CD14-positive monocyte (primary cell): ENCODE measurements around the gene TRABD2A. TPM values are rescaled to one million over a fixed set of nuclear protein-coding genes. Genes with fewer than 3 reads are reported as not detected.

Experiments used
- DNase-seq, 3 donors: peaks; one replicate each; pipeline ENCODE4 v3.0.0-alpha.2; 2011 to 2022
- H2AFZ ChIP-seq: 2 replicates; pipeline ENCODE4 v1.6.0; 2012; ENCODE audit warnings: mild to moderate bottlenecking, low read depth, low read length, inconsistent platforms; ENCODE audit not compliant: insufficient read depth, poor library complexity, severe bottlenecking
- H3K27ac ChIP-seq, 2 donors: 1 replicate in 1 of 2; 2 replicates in 1 of 2; pipeline ENCODE4 v1.5.1; 2012 to 2013; ENCODE audit warnings: low read length in 2 of 2, control low read depth in 1 of 2, inconsistent platforms in 1 of 2, low read depth in 1 of 2, mild to moderate bottlenecking in 1 of 2
- H3K27me3 ChIP-seq, 2 donors: one replicate each; pipeline versions ENCODE4 v1.6.0 to v1.6.1; 2011 to 2013; ENCODE audit warnings: low read length in 2 of 2; ENCODE audit not compliant: control insufficient read depth in 2 of 2, insufficient read depth in 2 of 2
- H3K36me3 ChIP-seq, 2 donors: replicated peaks in 1 of 2; 1 replicate in 1 of 2; 2 replicates in 1 of 2; pipeline versions ENCODE4 v1.5.1 to v1.6.1; 2012 to 2013; ENCODE audit warnings: low read length in 2 of 2, control low read depth in 1 of 2, inconsistent platforms in 1 of 2, mild to moderate bottlenecking in 1 of 2; ENCODE audit not compliant: insufficient read depth in 2 of 2, control insufficient read depth in 1 of 2
- H3K4me1 ChIP-seq, 2 donors: 1 replicate in 1 of 2; 2 replicates in 1 of 2; pipeline versions ENCODE4 v1.5.1 to v1.6.1; 2012 to 2013; ENCODE audit warnings: low read length in 2 of 2, control low read depth in 1 of 2, inconsistent platforms in 1 of 2, mild to moderate bottlenecking in 1 of 2, moderate library complexity in 1 of 2; ENCODE audit not compliant: insufficient read depth in 2 of 2, control insufficient read depth in 1 of 2
- H3K4me2 ChIP-seq: replicated peaks from 2 replicates; pipeline ENCODE3; 2012; ENCODE audit warnings: low read length, moderate library complexity, mild to moderate bottlenecking; ENCODE audit not compliant: poor library complexity, severe bottlenecking; ENCODE audit errors: extremely low read depth
- H3K4me3 ChIP-seq, 3 experiments: fragments of 200-600 bp in 1 of 3; sonication (generic) in 1 of 3; replicated peaks in 1 of 3; 1 replicate in 2 of 3; 2 replicates in 1 of 3; pipeline ENCODE4 v1.5.1; 2011 to 2013; ENCODE audit warnings: low read length in 3 of 3, mild to moderate bottlenecking in 3 of 3, control low read depth in 2 of 3, low read depth in 2 of 3, inconsistent platforms in 1 of 3, moderate library complexity in 1 of 3
- H3K79me2 ChIP-seq: 2 replicates; pipeline ENCODE4 v1.6.0; 2012; ENCODE audit warnings: mild to moderate bottlenecking, control low read depth, inconsistent platforms, low read length, moderate library complexity; ENCODE audit not compliant: insufficient read depth
- H3K9ac ChIP-seq: 2 replicates; pipeline ENCODE4 v1.6.0; 2017; ENCODE audit warnings: low read length, mild to moderate bottlenecking; ENCODE audit not compliant: insufficient read depth, poor library complexity, severe bottlenecking
- H3K9me3 ChIP-seq, 2 donors: replicated peaks in 1 of 2; 1 replicate in 1 of 2; 2 replicates in 1 of 2; pipeline versions ENCODE4 v1.5.1 to v1.6.1; 2012 to 2013; ENCODE audit warnings: low read length in 2 of 2, control low read depth in 1 of 2; ENCODE audit not compliant: control insufficient read depth in 1 of 2, insufficient read depth in 1 of 2
- H4K20me1 ChIP-seq: 2 replicates; pipeline ENCODE4 v1.6.0; 2012; ENCODE audit warnings: mild to moderate bottlenecking, low read length, control low read depth, moderate library complexity; ENCODE audit not compliant: insufficient read depth
- H3K27ac Mint-ChIP-seq, 7 donors: one replicate each; pipeline ENCODE4 v1.8.0; 2020; ENCODE audit warnings: mild to moderate bottlenecking in 7 of 7, mixed read lengths in 7 of 7, moderate library complexity in 6 of 7, inconsistent platforms in 2 of 7
- H3K27me3 Mint-ChIP-seq, 3 donors: one replicate each; pipeline ENCODE4 v1.8.0; 2021 to 2022; ENCODE audit warnings: low read depth in 3 of 3, mild to moderate bottlenecking in 3 of 3, mixed read lengths in 3 of 3, moderate library complexity in 3 of 3, inconsistent platforms in 1 of 3
- H3K36me3 Mint-ChIP-seq, 2 donors: one replicate each; pipeline ENCODE4 v1.8.0; 2020; ENCODE audit warnings: mixed read lengths in 2 of 2, inconsistent platforms in 1 of 2, mild to moderate bottlenecking in 1 of 2
- H3K4me1 Mint-ChIP-seq: one replicate; pipeline ENCODE4 v1.8.0; 2020; ENCODE audit warnings: mild to moderate bottlenecking, mixed read lengths
- H3K4me3 Mint-ChIP-seq, 2 donors: one replicate each; pipeline ENCODE4 v1.8.0; 2020; ENCODE audit warnings: mild to moderate bottlenecking in 2 of 2, mixed read lengths in 2 of 2, moderate library complexity in 1 of 2
- H3K9me3 Mint-ChIP-seq, 7 donors: one replicate each; pipeline ENCODE4 v1.8.0; 2020 to 2022; ENCODE audit warnings: mixed read lengths in 7 of 7, mild to moderate bottlenecking in 6 of 7, moderate library complexity in 6 of 7, inconsistent platforms in 2 of 7
- CTCF ChIP-seq: fragments of 200-600 bp; IDR thresholded peaks from one replicate; pipeline ENCODE4 v1.8.0; 2022; ENCODE audit warnings: antibody characterized with exemption, mild to moderate bottlenecking
- WGBS: methylation state at CpG from one replicate; pipeline ENCODE4 v1.1.5; 2013; ENCODE audit warnings: missing lambda C conversion rate; ENCODE audit not compliant: insufficient coverage; 5-methylcytosine and 5-hydroxymethylcytosine counted together
- intact Hi-C, 2 donors: fragments of 100-400 bp; cut with micrococcal nuclease; formaldehyde crosslinking; loops; one replicate each; pipeline versions ENCODE4 v1.15.0 to v1.15.1; 2023
- polyA plus RNA-seq, 3 donors: library from polyadenylated mRNA; depleted of rRNA in 1 of 3; unstranded in 2 of 3; stranded (reverse) in 1 of 3; fragments of 300-500 nt in 2 of 3; fragments of >200 nt in 1 of 3; fragmentation: Illumina TruSeq in 2 of 3; gene quantifications; 1 replicate in 2 of 3; 2 replicates in 1 of 3; pipeline ENCODE4 v1.2.3, GENCODE V29; 2012 to 2021

The TRABD2A gene
- polyA plus RNA-seq, 3 donors, result 0.53 to 0.95 (median 0.79) TPM

- Histone ChIP-seq H3K9ac (no peak overlapping the region), H3K36me3 (no peaks in the 10 kb centered on the region), H3K27ac (no peak overlapping the region), H3K27me3 (no peaks in the 10 kb centered on the region), H3K4me3 (no peak overlapping the region), H4K20me1 (no peaks in the 10 kb centered on the region), H3K4me1 (no peaks in the 10 kb centered on the region), H3K4me2 (no peak overlapping the region), H3K79me2 (no peaks in the 10 kb centered on the region), H2AFZ (no peak overlapping the region), H3K9me3 (no peaks in the 10 kb centered on the region)
- Mint-ChIP-seq H3K27me3 (peaks cover 0 to 3% (median 0%) of the 10 kb centered on the region in 3 donors), H3K36me3 (no peaks in the 10 kb centered on the region), H3K27ac (no peak overlapping the region), H3K4me1 (no peaks in the 10 kb centered on the region), H3K4me3 (no peak overlapping the region), H3K9me3 (peaks cover 0 to 5% (median 0%) of the 10 kb centered on the region in 7 donors)
- DNase-seq, result no peak
- intact Hi-C loops, result no loop called here
- no CpG with 5 or more reads among the region's 4 CpGs for WGBS
- TF ChIP-seq CTCF, result no peak
Measured at GRCh38 chr2:84785950-84786349, 94.9 kb downstream of the TRABD2A start.

- WGBS, result no CpG with 5 or more reads among the region's 1 CpG
- Mint-ChIP-seq H3K4me3 (no peak overlapping the region), H3K27ac (no peak overlapping the region), H3K36me3 (no peaks in the 10 kb centered on the region), H3K27me3 (peaks cover 0 to 3% (median 0%) of the 10 kb centered on the region in 3 donors), H3K4me1 (no peaks in the 10 kb centered on the region), H3K9me3 (peaks cover 0 to 5% (median 2%) of the 10 kb centered on the region in 7 donors)
- Histone ChIP-seq H3K9ac (no peak overlapping the region), H3K36me3 (no peaks in the 10 kb centered on the region), H2AFZ (peak overlapping the region; percentile 36), H3K4me2 (no peak overlapping the region), H3K9me3 (no peaks in the 10 kb centered on the region), H3K4me1 (no peaks in the 10 kb centered on the region), H3K79me2 (no peaks in the 10 kb centered on the region), H4K20me1 (no peaks in the 10 kb centered on the region), H3K4me3 (no peak overlapping the region), H3K27ac (no peak overlapping the region), H3K27me3 (no peaks in the 10 kb centered on the region)
- no peak for TF ChIP-seq CTCF
- no peak for DNase-seq
- intact Hi-C loops, result no loop called here
Measured at GRCh38 chr2:84782717-84783442, 98.0 kb downstream of the TRABD2A start.
